Naive thymus-derived CD8-positive, alpha-beta T cell (primary cell): ENCODE data around the gene TRMT61B. TPM values are rescaled to one million over a fixed set of nuclear protein-coding genes. Genes with fewer than 3 reads are reported as not detected.
A peak's percentile ranks its signal among the peaks of the same experiment; 100 is the strongest.

Experiments used
- ATAC-seq, 2 donors: fragments of 150-1000 bp; cut with Tn5 transposase in 1 of 2; sonication (Bioruptor Pico), chemical (Tn5 transposase) in 1 of 2; 1 replicate in 1 of 2; 2 replicates in 1 of 2; pipeline ENCODE4 v1.10.0; 2021; ENCODE audit warnings: mild to moderate bottlenecking in 2 of 2, moderate library complexity in 2 of 2
- POLR2A ChIA-PET: fragments of 350-600 bp; sonication (Branson Sonifier 250); formaldehyde crosslinking; loops from one replicate; lab custom pipeline; 2021; ENCODE audit warnings: antibody characterized with exemption; lab: Charles Lee
- DNase-seq, 10 donors: peaks; one replicate each; pipeline versions ENCODE4 v3.0.0 to v3.0.0-alpha.2; 2020 to 2022
- H3K27ac Mint-ChIP-seq, 10 donors: one replicate each; pipeline ENCODE4 v1.8.0; 2020 to 2022; ENCODE audit warnings: mild to moderate bottlenecking in 10 of 10, mixed read lengths in 10 of 10, moderate library complexity in 4 of 10, inconsistent platforms in 1 of 10
- H3K27me3 Mint-ChIP-seq, 5 donors: one replicate each; pipeline ENCODE4 v1.8.0; 2021 to 2022; ENCODE audit warnings: mixed read lengths in 5 of 5
- H3K36me3 Mint-ChIP-seq, 3 donors: one replicate each; pipeline ENCODE4 v1.8.0; 2020 to 2022; ENCODE audit warnings: mixed read lengths in 3 of 3, mild to moderate bottlenecking in 2 of 3, inconsistent platforms in 1 of 3
- H3K4me1 Mint-ChIP-seq, 4 donors: one replicate each; pipeline ENCODE4 v1.8.0; 2021 to 2022; ENCODE audit warnings: mixed read lengths in 4 of 4
- H3K4me3 Mint-ChIP-seq, 10 donors: one replicate each; pipeline ENCODE4 v1.8.0; 2020 to 2022; ENCODE audit warnings: mild to moderate bottlenecking in 10 of 10, mixed read lengths in 10 of 10, moderate library complexity in 6 of 10, inconsistent platforms in 1 of 10
- H3K9me3 Mint-ChIP-seq, 9 donors: one replicate each; pipeline ENCODE4 v1.8.0; 2020 to 2022; ENCODE audit warnings: mixed read lengths in 9 of 9, mild to moderate bottlenecking in 3 of 9, inconsistent platforms in 1 of 9, moderate library complexity in 1 of 9
- polyA plus RNA-seq, 3 donors: library from polyadenylated mRNA; unstranded; fragments of 300-500 nt; fragmentation: Illumina TruSeq; gene quantifications; one replicate each; pipeline ENCODE4 v1.2.3, GENCODE V29; 2021
- total RNA-seq, 8 experiments: library from RNA in 2 of 8; stranded (reverse) in 2 of 8; gene quantifications; one replicate each; pipeline ENCODE4 v1.2.3 and lab custom pipeline; 2021 to 2026

TRMT61B gene
- total RNA-seq (10 to 100 TPM; 22.8 to 24.3 TPM), polyA plus RNA-seq (10 to 100 TPM; 17.0 to 21.5 (median 19.5) TPM), total RNA-seq (lab: John Stamatoyannopoulos, UW) (16.2 to 26.7 (median 22.6) reads per million in 6 experiments)

- Mint-ChIP-seq H3K27me3 (peaks cover 0 to 2% (median 0%) of the 10 kb centered on the region in 5 donors), H3K27ac (peak within 1 kb of the TSS; percentile 97 to 100 (median 100)), H3K9me3 (no peaks in the 10 kb centered on the region), H3K4me1 (peaks cover 12 to 44% (median 36%) of the 10 kb centered on the region in 4 donors), H3K36me3 (peaks cover 0 to 14% (median 7%) of the 10 kb centered on the region in 3 donors), H3K4me3 (peak within 1 kb of the TSS; percentile 93 to 100 (median 96))
- DNase-seq (peak; percentile 93 to 98 (median 96)), ATAC-seq (peak; percentile 93)
- POLR2A ChIA-PET = interaction anchor here (0.7 to 4.3 kb wide), 17 partner anchors 10 to 1277 kb away, joined by 3 to 94 read pairs (median 4); partner anchors contain the start of genes PPP1CB, WDR43 and YPEL5
Measured at GRCh38 chr2:28870146-28870891, at the start of gene TRMT61B. Gene TRMT61B, minus strand, starts transcription at chr2:28870309. Its CDS starts 32 bp downstream, at chr2:28870277.

DNA sequence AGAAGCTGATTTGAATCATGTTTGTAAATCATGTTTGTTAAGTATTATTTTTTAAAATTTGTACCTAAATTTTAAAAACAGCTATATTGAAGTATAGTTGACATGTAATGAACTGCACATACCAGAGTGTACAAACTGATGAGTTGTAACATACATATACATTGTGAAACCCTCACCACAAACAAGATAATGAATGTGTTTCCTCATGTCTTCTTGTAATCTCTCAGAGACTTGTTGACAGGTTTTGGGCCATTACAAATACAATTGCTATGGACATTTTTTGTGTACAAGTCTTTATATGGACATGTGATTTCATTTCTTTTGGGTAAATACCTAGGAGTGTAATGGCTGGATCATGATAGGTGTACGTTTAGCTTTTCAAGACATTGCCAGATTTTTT is 45.8 kb upstream of the TRMT61B start:
- no peak overlapping the region for H3K4me3 Mint-ChIP-seq
- DNase-seq = no peak
- peak overlapping the region in 2 of 10 donors; percentile 13 to 48 for H3K27ac Mint-ChIP-seq
- ATAC-seq = no peak
- no peaks in the 10 kb centered on the region for H3K27me3 Mint-ChIP-seq
- H3K9me3 Mint-ChIP-seq = no peaks in the 10 kb centered on the region
- peaks cover 0 to 9% (median 3%) of the 10 kb centered on the region in 4 donors for H3K4me1 Mint-ChIP-seq
- POLR2A ChIA-PET = interaction anchor here (1.0 kb wide), 1 partner anchor 21 kb away, joined by 3 read pairs; the partner anchor contains the start of gene WDR43
- H3K36me3 Mint-ChIP-seq = peaks cover 4 to 81% (median 30%) of the 10 kb centered on the region in 3 donors

DNA sequence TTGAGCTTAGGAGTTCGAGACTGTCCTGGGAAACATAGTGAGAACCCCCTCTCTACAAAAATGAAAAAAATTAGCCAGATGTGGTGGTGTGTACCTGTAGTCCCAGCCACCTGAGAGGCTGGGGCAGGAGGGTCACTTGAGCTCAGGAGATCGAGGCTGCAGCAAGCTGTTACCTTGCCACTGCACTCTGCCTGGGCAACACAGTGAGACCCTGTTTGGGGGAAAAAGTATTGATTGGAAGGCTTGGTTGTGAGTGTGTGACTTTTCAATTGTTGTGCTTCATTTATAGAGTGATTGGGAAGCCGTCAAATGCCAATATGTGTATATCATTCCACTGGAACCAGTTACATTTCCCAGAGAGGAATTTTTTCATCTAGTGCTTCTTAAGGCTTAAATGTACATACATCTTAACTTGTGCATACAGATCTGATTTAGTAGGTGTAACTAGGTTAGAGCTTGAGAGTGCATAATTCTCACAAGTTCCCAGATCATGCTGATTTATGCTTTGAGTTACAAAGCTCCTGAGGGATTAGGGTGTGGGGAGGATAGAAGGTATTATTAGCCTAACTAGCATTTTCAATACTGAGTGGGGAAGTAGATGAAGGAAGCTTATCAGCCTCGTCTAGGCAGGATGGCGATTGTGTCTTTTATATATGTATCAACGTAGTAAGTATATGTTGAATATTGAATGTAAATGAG is 39.7 kb upstream of the TRMT61B start:
- peaks cover 0 to 31% (median 21%) of the 10 kb centered on the region in 4 donors for H3K4me1 Mint-ChIP-seq
- no peaks in the 10 kb centered on the region for H3K9me3 Mint-ChIP-seq
- peak overlapping the region in 1 of 10 donors; percentile 53 for H3K27ac Mint-ChIP-seq
- no peak for ATAC-seq
- H3K36me3 Mint-ChIP-seq = peaks cover 10 to 95% (median 23%) of the 10 kb centered on the region in 3 donors
- no peak for DNase-seq
- no peaks in the 10 kb centered on the region for H3K27me3 Mint-ChIP-seq
- H3K4me3 Mint-ChIP-seq = no peak overlapping the region
- POLR2A ChIA-PET = no interaction called here

- DNase-seq (no peak), ATAC-seq (no peak)
- POLR2A ChIA-PET = interaction anchor here (0.7 kb wide), 1 partner anchor 12 kb away, joined by 3 read pairs; no protein-coding TSS in a partner anchor
- Mint-ChIP-seq H3K4me1 (peaks cover 0 to 39% (median 25%) of the 10 kb centered on the region in 4 donors), H3K4me3 (no peak overlapping the region), H3K9me3 (no peaks in the 10 kb centered on the region), H3K36me3 (peaks cover 10 to 91% (median 13%) of the 10 kb centered on the region in 3 donors), H3K27ac (peak overlapping the region in 4 of 10 donors; percentile 2 to 57 (median 16)), H3K27me3 (no peaks in the 10 kb centered on the region)
Measured at GRCh38 chr2:28908172-28908571, 38.1 kb upstream of the TRMT61B start.

GRCh38 chr2:28906821-28907220 is 36.7 kb upstream of the TRMT61B start:
- Mint-ChIP-seq H3K9me3 (no peaks in the 10 kb centered on the region), H3K4me1 (peaks cover 0 to 40% (median 28%) of the 10 kb centered on the region in 4 donors), H3K27ac (peak overlapping the region in 5 of 10 donors; percentile 2 to 80 (median 27)), H3K36me3 (peaks cover 5 to 89% (median 8%) of the 10 kb centered on the region in 3 donors), H3K4me3 (no peak overlapping the region), H3K27me3 (no peaks in the 10 kb centered on the region)
- no peak for ATAC-seq
- POLR2A ChIA-PET = no interaction called here
- no peak for DNase-seq

- POLR2A ChIA-PET = no interaction called here
- Mint-ChIP-seq H3K27ac (peak overlapping the region in 5 of 10 donors; percentile 2 to 80 (median 27)), H3K36me3 (peaks cover 5 to 89% (median 7%) of the 10 kb centered on the region in 3 donors), H3K27me3 (no peaks in the 10 kb centered on the region), H3K4me1 (peaks cover 4 to 45% (median 30%) of the 10 kb centered on the region in 4 donors), H3K4me3 (no peak overlapping the region), H3K9me3 (no peaks in the 10 kb centered on the region)
- ATAC-seq = no peak
- DNase-seq = no peak
Measured at GRCh38 chr2:28906376-28906775, 36.3 kb upstream of the TRMT61B start.

GRCh38 chr2:28905533-28905932 is 35.4 kb upstream of the TRMT61B start:
- Mint-ChIP-seq H3K27ac (peak overlapping the region in 3 of 10 donors; percentile 9 to 49 (median 12)), H3K36me3 (peaks cover 5 to 88% (median 7%) of the 10 kb centered on the region in 3 donors), H3K9me3 (no peaks in the 10 kb centered on the region), H3K4me1 (peaks cover 9 to 53% (median 36%) of the 10 kb centered on the region in 4 donors), H3K27me3 (no peaks in the 10 kb centered on the region), H3K4me3 (no peak overlapping the region)
- DNase-seq (no peak), ATAC-seq (no peak)
- POLR2A ChIA-PET = no interaction called here

- H3K27ac Mint-ChIP-seq = peak overlapping the region in 6 of 10 donors; percentile 2 to 49 (median 9)
- H3K36me3 Mint-ChIP-seq = peaks cover 5 to 82% (median 5%) of the 10 kb centered on the region in 3 donors
- ATAC-seq = no peak
Measured at GRCh38 chr2:28904802-28905457, 34.8 kb upstream of the TRMT61B start.

GRCh38 chr2:28904295-28904694 is 34.2 kb upstream of the TRMT61B start:
- no peaks in the 10 kb centered on the region for H3K27me3 Mint-ChIP-seq
- POLR2A ChIA-PET = no interaction called here
- peak overlapping the region in 5 of 10 donors; percentile 11 to 49 (median 37) for H3K27ac Mint-ChIP-seq
- H3K36me3 Mint-ChIP-seq = peaks cover 4 to 76% (median 5%) of the 10 kb centered on the region in 3 donors
- H3K4me3 Mint-ChIP-seq = no peak overlapping the region
- H3K9me3 Mint-ChIP-seq = no peaks in the 10 kb centered on the region
- no peak for DNase-seq
- peaks cover 18 to 52% (median 34%) of the 10 kb centered on the region in 4 donors for H3K4me1 Mint-ChIP-seq
- ATAC-seq = no peak

More at GRCh38 chr2:28904802-28905457, 34.8 kb upstream of the TRMT61B start:
- Mint-ChIP-seq H3K4me1 (peaks cover 12 to 52% (median 37%) of the 10 kb centered on the region in 4 donors), H3K9me3 (no peaks in the 10 kb centered on the region), H3K27me3 (no peaks in the 10 kb centered on the region), H3K4me3 (no peak overlapping the region)
- POLR2A ChIA-PET = interaction anchor here (0.6 kb wide), 1 partner anchor 67 kb away, joined by 4 read pairs; no protein-coding TSS in a partner anchor
- no peak for DNase-seq

DNA sequence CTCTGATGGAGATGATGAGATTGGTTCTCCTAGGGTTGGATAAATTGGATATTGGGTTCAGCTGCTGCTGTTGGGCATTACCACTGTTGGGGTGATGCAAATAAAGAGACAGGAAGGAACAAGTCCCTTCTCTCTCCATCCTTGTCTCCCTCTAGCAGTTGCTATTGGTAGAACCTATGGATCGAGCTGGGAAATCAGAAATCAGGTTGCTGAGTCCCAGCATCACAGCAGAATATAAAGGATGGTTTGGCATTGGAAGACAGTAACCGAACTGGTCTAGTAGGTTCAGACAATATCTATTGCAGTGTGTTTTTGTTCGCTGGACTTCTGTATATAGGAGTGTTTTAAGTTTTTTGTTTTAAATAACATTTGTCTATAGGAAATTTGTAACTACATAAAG is 32.5 kb upstream of the TRMT61B start:
- POLR2A ChIA-PET = no interaction called here
- Mint-ChIP-seq H3K36me3 (peaks cover 2 to 58% (median 5%) of the 10 kb centered on the region in 3 donors), H3K4me3 (no peak overlapping the region), H3K4me1 (peaks cover 22 to 60% (median 44%) of the 10 kb centered on the region in 4 donors), H3K27ac (no peak overlapping the region), H3K27me3 (no peaks in the 10 kb centered on the region), H3K9me3 (no peaks in the 10 kb centered on the region)
- no peak for ATAC-seq
- DNase-seq = no peak

- POLR2A ChIA-PET = interaction anchor here (1.2 kb wide), 1 partner anchor 32 kb away, joined by 3 read pairs; the partner anchor contains the start of gene TRMT61B
- DNase-seq (no peak), ATAC-seq (no peak)
- Mint-ChIP-seq H3K27ac (no peak overlapping the region), H3K27me3 (no peaks in the 10 kb centered on the region), H3K4me1 (peaks cover 26 to 67% (median 50%) of the 10 kb centered on the region in 4 donors), H3K4me3 (no peak overlapping the region), H3K9me3 (no peaks in the 10 kb centered on the region), H3K36me3 (peaks cover 2 to 52% (median 5%) of the 10 kb centered on the region in 3 donors)
Measured at GRCh38 chr2:28901841-28902240, 31.7 kb upstream of the TRMT61B start.

DNA sequence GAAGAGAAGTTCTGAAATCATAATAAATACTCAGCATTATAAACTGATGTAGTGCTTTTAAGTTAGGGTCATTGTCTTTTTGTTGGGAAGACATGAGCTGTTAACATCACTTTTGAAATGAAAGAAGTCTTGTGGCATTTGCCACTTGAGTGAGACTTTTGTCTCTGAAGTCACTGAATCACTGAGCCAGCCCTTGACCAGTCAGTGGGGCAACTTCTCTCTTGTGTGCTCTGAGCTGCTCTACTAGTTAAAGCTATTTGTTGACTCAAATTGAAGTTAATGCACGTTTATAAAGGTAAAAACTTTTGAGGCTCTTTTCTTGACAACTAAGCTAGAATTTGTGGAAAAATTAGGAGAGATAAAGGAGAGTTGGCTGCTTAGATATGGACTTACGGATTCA is 31.1 kb upstream of the TRMT61B start:
- Mint-ChIP-seq H3K4me3 (no peak overlapping the region), H3K9me3 (no peaks in the 10 kb centered on the region), H3K27me3 (no peaks in the 10 kb centered on the region), H3K27ac (no peak overlapping the region), H3K4me1 (peaks cover 28 to 71% (median 53%) of the 10 kb centered on the region in 4 donors), H3K36me3 (peaks cover 0 to 47% (median 0%) of the 10 kb centered on the region in 3 donors)
- DNase-seq = no peak
- POLR2A ChIA-PET = interaction anchor here (1.2 kb wide), 1 partner anchor 31 kb away, joined by 3 read pairs; the partner anchor contains the start of gene TRMT61B
- no peak for ATAC-seq
